ENCODE measurements around the gene PHTF1. TPM values are rescaled to one million over a fixed set of nuclear protein-coding genes. Genes with fewer than 3 reads are reported as not detected.

The PHTF1 gene
- total and polyA plus RNA-seq, 7 donors, result 2.4 to 22.7 (median 11.9) TPM

GRCh38 chr1:113653741-113654140, 105.5 kb downstream of the PHTF1 start:
- intact Hi-C loops (cut with DNase I), result no loop called here

DNA sequence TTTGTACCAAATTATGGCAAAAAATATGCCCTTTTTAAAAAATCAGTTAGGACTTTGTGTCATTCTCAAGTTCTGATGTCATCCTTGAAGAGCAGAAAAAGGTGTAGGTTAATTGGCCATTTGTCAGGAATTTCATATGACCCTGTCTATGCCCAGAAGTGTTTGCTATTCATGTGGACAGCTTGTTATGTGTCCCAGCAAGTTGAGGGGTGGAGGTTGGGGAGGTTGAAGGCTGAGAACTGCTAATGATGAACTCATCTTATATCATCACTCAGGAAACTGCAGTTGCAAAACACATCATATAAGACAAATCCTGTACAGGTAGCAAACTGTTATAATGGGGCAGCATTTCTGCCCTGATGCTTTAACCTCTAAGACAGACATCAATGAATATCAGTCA, 106.5 kb downstream of the PHTF1 start:
- peaks cover 0 to 7% (median 0%) of the 10 kb centered on the region in 4 donors for H3K36me3 ChIP-seq
- no peak overlapping the region for H3K27ac ChIP-seq
- TF ChIP-seq POLR2AphosphoS5 (IDR thresholded peaks at IDR 0.05), result no peak
- no peak for TF ChIP-seq POLR2A (IDR thresholded peaks at IDR 0.05)
- TF ChIP-seq EP300 (IDR thresholded peaks at IDR 0.05), result no peak
- TF ChIP-seq CTCF (IDR thresholded peaks at IDR 0.05), result no peak
- no peaks in the 10 kb centered on the region for H3K9me3 ChIP-seq
- no peak overlapping the region for H3K4me3 ChIP-seq
- no peaks in the 10 kb centered on the region for H3K27me3 ChIP-seq
- peaks cover 0 to 18% (median 12%) of the 10 kb centered on the region in 4 donors for H3K4me1 ChIP-seq
- DNase-seq, result no peak
- intact Hi-C loops (cut with DNase I), result no loop called here

More at GRCh38 chr1:113653741-113654140, 105.5 kb downstream of the PHTF1 start:
- no peak for DNase-seq
- 97 to 98% methylated on average over 5 of the region's 5 CpGs for WGBS, 2 donors
- Histone ChIP-seq H3K4me1 (peaks cover 0 to 27% (median 18%) of the 10 kb centered on the region in 4 donors), H3K36me3 (peaks cover 0 to 7% (median 0%) of the 10 kb centered on the region in 4 donors), H3K9me3 (no peaks in the 10 kb centered on the region), H3K27me3 (no peaks in the 10 kb centered on the region), H3K4me3 (no peak overlapping the region), H3K27ac (no peak overlapping the region)
- TF ChIP-seq EP300 (IDR thresholded peaks at IDR 0.05), result no peak
- no peak for TF ChIP-seq CTCF (IDR thresholded peaks at IDR 0.05)
- no peak for TF ChIP-seq POLR2AphosphoS5 (IDR thresholded peaks at IDR 0.05)
- no peak for TF ChIP-seq POLR2A (IDR thresholded peaks at IDR 0.05)

GRCh38 chr1:113648478-113648877, 110.8 kb downstream of the PHTF1 start:
- TF ChIP-seq POLR2A (IDR thresholded peaks at IDR 0.05) (no peak), POLR2AphosphoS5 (IDR thresholded peaks at IDR 0.05) (no peak), CTCF (IDR thresholded peaks at IDR 0.05) (no peak), EP300 (IDR thresholded peaks at IDR 0.05) (no peak)
- Histone ChIP-seq H3K27me3 (no peaks in the 10 kb centered on the region), H3K27ac (no peak overlapping the region), H3K4me3 (no peak overlapping the region), H3K9me3 (no peaks in the 10 kb centered on the region), H3K4me1 (peaks cover 0 to 5% (median 0%) of the 10 kb centered on the region in 4 donors), H3K36me3 (peaks cover 0 to 16% (median 4%) of the 10 kb centered on the region in 4 donors)
- DNase-seq, result no peak
- intact Hi-C loops (cut with DNase I), result no loop called here

- no peaks in the 10 kb centered on the region for H3K27me3 ChIP-seq
- TF ChIP-seq POLR2A (IDR thresholded peaks at IDR 0.05) (no peak), EP300 (IDR thresholded peaks at IDR 0.05) (no peak), POLR2AphosphoS5 (IDR thresholded peaks at IDR 0.05) (no peak), CTCF (IDR thresholded peaks at IDR 0.05) (no peak)
- no peaks in the 10 kb centered on the region for H3K9me3 ChIP-seq
- WGBS, 2 donors, result 93 to 95% methylated on average over 1 of the region's 1 CpG
- peaks cover 0 to 5% (median 0%) of the 10 kb centered on the region in 4 donors for H3K4me1 ChIP-seq
- peaks cover 0 to 23% (median 5%) of the 10 kb centered on the region in 4 donors for H3K36me3 ChIP-seq
- intact Hi-C loops (cut with DNase I), result no loop called here
- no peak overlapping the region for H3K4me3 ChIP-seq
- H3K27ac ChIP-seq, result no peak overlapping the region
- no peak for DNase-seq
These were observed 112.1 kb downstream of the PHTF1 start for GRCh38 chr1:113647164-113647563.

Other genes starting within 250 kb of the PHTF1 start
- 10 to 100 TPM; 15.5 to 33.9 (median 22.9) TPM for gene RSBN1, start 53.0 kb upstream of the PHTF1 start, total RNA-seq
- 1 to 10 TPM; 5.4 to 8.3 (median 7.2) TPM for gene RSBN1, start 53.0 kb upstream of the PHTF1 start, polyA plus RNA-seq
- gene PTPN22, start 112.2 kb upstream of the PHTF1 start, total RNA-seq, result 1 to 10 TPM in 3 of 4 donors, under 1 TPM in 1; 0.71 to 2.4 (median 1.4) TPM
- 1 to 10 TPM; 1.8 to 4.4 (median 2.1) TPM for gene PTPN22, start 112.2 kb upstream of the PHTF1 start, polyA plus RNA-seq
- under 1 TPM; under 0.01 to 0.49 (median 0.34) TPM for gene BCL2L15, start 128.1 kb upstream of the PHTF1 start, total RNA-seq
- 10 to 100 TPM; 63.1 to 87.9 (median 85.8) TPM for gene BCL2L15, start 128.1 kb upstream of the PHTF1 start, polyA plus RNA-seq
- gene AP4B1, start 145.3 kb upstream of the PHTF1 start, total RNA-seq, result 10 to 100 TPM in 2 of 4 donors, 1 to 10 TPM in 2; 6.2 to 15.5 (median 10.8) TPM
- 10 to 100 TPM in 1 of 3 donors, 1 to 10 TPM in 2; 4.8 to 21.3 (median 7.9) TPM for gene AP4B1, start 145.3 kb upstream of the PHTF1 start, polyA plus RNA-seq
- 1 to 10 TPM; 4.3 to 4.9 (median 4.4) TPM for gene DCLRE1B, start 145.8 kb upstream of the PHTF1 start, total RNA-seq
- 1 to 10 TPM; 1.8 to 4.9 (median 2.4) TPM for gene DCLRE1B, start 145.8 kb upstream of the PHTF1 start, polyA plus RNA-seq
- gene HIPK1, start 169.8 kb upstream of the PHTF1 start, total RNA-seq, result 10 to 100 TPM; 47.2 to 57.1 (median 49.9) TPM
- gene HIPK1, start 169.8 kb upstream of the PHTF1 start, polyA plus RNA-seq, result 10 to 100 TPM; 13.8 to 16.9 (median 16.6) TPM
- gene OLFML3, start 220.0 kb upstream of the PHTF1 start, total RNA-seq, result 100 to 1,000 TPM in 3 of 4 donors, 10 to 100 TPM in 1; 94.0 to 149 (median 132) TPM
- gene OLFML3, start 220.0 kb upstream of the PHTF1 start, polyA plus RNA-seq, result 10 to 100 TPM; 14.1 to 23.8 (median 21.0) TPM